CD4-positive, alpha-beta T cell treated with Interferon alpha-2 for 1 hour (primary cell): ENCODE data around the gene IL37.
"Not testable (repeated sequence)": the region's sequence is repeated elsewhere in the genome, so short reads cannot be mapped to it uniquely, and the experiment has no call there.

Source experiments
- DNase-seq, 2 donors: peaks; one replicate each; pipeline ENCODE4 v3.0.0-alpha.2; 2020 to 2022

Gene IL37

GRCh38 chr2:112891385-112891831 lies 19.6 kb upstream of the IL37 start:
- no peak for DNase-seq

GRCh38 chr2:112893752-112894151 lies 17.2 kb upstream of the IL37 start:
- DNase-seq, result no peak

- no peak for DNase-seq
Measured at GRCh38 chr2:112896909-112897623, 13.9 kb upstream of the IL37 start.

- DNase-seq, result no peak
Measured at GRCh38 chr2:112897624-112897978, 13.4 kb upstream of the IL37 start.

GRCh38 chr2:112901431-112902065 lies 9.4 kb upstream of the IL37 start:
- DNase-seq, result not testable (repeated sequence)

- DNase-seq, result no peak
Measured at GRCh38 chr2:112902816-112903215, 8.1 kb upstream of the IL37 start.

- no peak for DNase-seq
Measured at GRCh38 chr2:112904883-112905282, 6.1 kb upstream of the IL37 start.

GRCh38 chr2:112906276-112906675 lies 4.7 kb upstream of the IL37 start:
- DNase-seq, result no peak

GRCh38 chr2:112907001-112907949 lies 3.7 kb upstream of the IL37 start:
- no peak for DNase-seq

- not testable (repeated sequence) for DNase-seq
Measured at GRCh38 chr2:112908559-112908958, 2.4 kb upstream of the IL37 start.

GRCh38 chr2:112910219-112910618 lies 746 bp upstream of the IL37 start:
- DNase-seq, result no peak

GRCh38 chr2:112912403-112912802 lies 1.4 kb downstream of the IL37 start:
- DNase-seq, result no peak

GRCh38 chr2:112915300-112916144 lies 4.6 kb downstream of the IL37 start:
- no peak for DNase-seq

- no peak for DNase-seq
Measured at GRCh38 chr2:112916145-112916571, 5.2 kb downstream of the IL37 start.

- DNase-seq, result no peak
Measured at GRCh38 chr2:112916625-112917247, 5.8 kb downstream of the IL37 start.

GRCh38 chr2:112917856-112918255 lies 6.9 kb downstream of the IL37 start:
- DNase-seq, result no peak

GRCh38 chr2:112918256-112918655 lies 7.3 kb downstream of the IL37 start:
- DNase-seq, result no peak

GRCh38 chr2:112919086-112919485 lies 8.1 kb downstream of the IL37 start:
- DNase-seq, result no peak

- DNase-seq, result peak in 1 of 2 donors; percentile 46
Measured at GRCh38 chr2:112920923-112921532, 10.1 kb downstream of the IL37 start.

GRCh38 chr2:112921982-112922381 lies 11.0 kb downstream of the IL37 start:
- no peak for DNase-seq

GRCh38 chr2:112923237-112923966 lies 12.4 kb downstream of the IL37 start:
- DNase-seq, result no peak
